Neuronal stem cell (in vitro differentiated cells): ENCODE measurements around the gene ANKRD39.

ENCODE experiments used
- DNase-seq: peaks from one replicate; pipeline ENCODE4 v3.0.0-alpha.2; 2013; ENCODE audit warnings: low spot score
- H2AFZ ChIP-seq: one replicate; pipeline ENCODE4 v1.6.1; 2013; ENCODE audit warnings: mild to moderate bottlenecking, low read length, inconsistent platforms
- H2AK5ac ChIP-seq: 2 replicates; pipeline ENCODE4 v1.6.1; 2013; ENCODE audit warnings: low read depth, mild to moderate bottlenecking, inconsistent platforms, low read length, moderate library complexity, mixed read lengths
- H2BK120ac ChIP-seq: 2 replicates; pipeline ENCODE4 v1.6.1; 2013; ENCODE audit warnings: low read depth, mild to moderate bottlenecking, inconsistent platforms, low read length, moderate library complexity, mixed read lengths
- H2BK12ac ChIP-seq: one replicate; pipeline ENCODE4 v1.6.1; 2013; ENCODE audit warnings: low read length, inconsistent platforms
- H2BK15ac ChIP-seq: 2 replicates; pipeline ENCODE4 v1.6.1; 2013; ENCODE audit warnings: mild to moderate bottlenecking, low read length, inconsistent platforms, mixed read lengths
- H2BK5ac ChIP-seq: one replicate; pipeline ENCODE4 v1.6.1; 2013; ENCODE audit warnings: inconsistent platforms, mild to moderate bottlenecking, low read length, moderate library complexity
- H3K14ac ChIP-seq: one replicate; pipeline ENCODE4 v1.6.1; 2013; ENCODE audit warnings: low read length, inconsistent platforms
- H3K18ac ChIP-seq: 2 replicates; pipeline ENCODE4 v1.6.1; 2013; ENCODE audit warnings: low read length, inconsistent platforms
- H3K23ac ChIP-seq: 2 replicates; pipeline ENCODE4 v1.6.1; 2013; ENCODE audit warnings: low read depth, mild to moderate bottlenecking, mixed read lengths, low read length, inconsistent platforms; ENCODE audit not compliant: poor library complexity
- H3K27ac ChIP-seq: replicated peaks from 3 replicates; pipeline ENCODE4 v1.5.1; 2013; ENCODE audit warnings: low read length, inconsistent platforms
- H3K27me3 ChIP-seq, 3 experiments: 2 replicates each; pipeline ENCODE4 v1.6.1; 2013; ENCODE audit warnings: low read length in 3 of 3, mild to moderate bottlenecking in 2 of 3, inconsistent platforms in 1 of 3, low read depth in 1 of 3, mixed read lengths in 1 of 3, moderate library complexity in 1 of 3; ENCODE audit not compliant: control insufficient read depth in 3 of 3, insufficient read depth in 3 of 3
- H3K36me3 ChIP-seq, 2 donors: replicated peaks in 1 of 2; 2 replicates each; pipeline ENCODE4 v1.6.1; 2013; ENCODE audit warnings: low read length in 2 of 2; ENCODE audit not compliant: control insufficient read depth in 2 of 2, insufficient read depth in 2 of 2
- H3K4ac ChIP-seq: 2 replicates; pipeline ENCODE4 v1.6.1; 2013; ENCODE audit warnings: inconsistent platforms, mild to moderate bottlenecking, low read length, moderate library complexity
- H3K4me1 ChIP-seq, 2 donors: 1 replicate in 1 of 2; 2 replicates in 1 of 2; pipeline ENCODE4 v1.6.1; 2013; ENCODE audit warnings: low read length in 2 of 2, low read depth in 1 of 2; ENCODE audit not compliant: control insufficient read depth in 2 of 2, insufficient read depth in 1 of 2
- H3K4me2 ChIP-seq: one replicate; pipeline ENCODE4 v1.6.1; 2013; ENCODE audit warnings: mild to moderate bottlenecking, low read length, inconsistent platforms; ENCODE audit not compliant: insufficient read depth, poor library complexity, severe bottlenecking
- H3K4me3 ChIP-seq, 2 donors: 2 replicates each; pipeline ENCODE4 v1.5.1; 2013; ENCODE audit warnings: low read length in 2 of 2, mild to moderate bottlenecking in 2 of 2, inconsistent platforms in 1 of 2, moderate library complexity in 1 of 2
- H3K79me1 ChIP-seq: one replicate; pipeline ENCODE4 v1.6.1; 2013; ENCODE audit warnings: low read depth, mild to moderate bottlenecking, inconsistent platforms, low read length, moderate library complexity
- H3K9ac ChIP-seq: one replicate; pipeline ENCODE4 v1.6.1; 2013; ENCODE audit warnings: mild to moderate bottlenecking, low read depth, low read length, inconsistent platforms; ENCODE audit not compliant: poor library complexity
- H3K9me3 ChIP-seq, 2 donors: replicated peaks in 1 of 2; 2 replicates each; pipeline versions ENCODE3 to v1.6.1; 2013; ENCODE audit warnings: low read length in 2 of 2, mild to moderate bottlenecking in 2 of 2, inconsistent platforms in 1 of 2, low read depth in 1 of 2, mixed read lengths in 1 of 2, moderate library complexity in 1 of 2; ENCODE audit not compliant: control insufficient read depth in 2 of 2, insufficient read depth in 1 of 2
- H4K8ac ChIP-seq: one replicate; pipeline ENCODE4 v1.6.1; 2013; ENCODE audit warnings: low read depth, mild to moderate bottlenecking, inconsistent platforms, low read length, moderate library complexity
- H4K91ac ChIP-seq: one replicate; pipeline ENCODE4 v1.6.1; 2013; ENCODE audit warnings: low read length, low read depth, mild to moderate bottlenecking, inconsistent platforms; ENCODE audit not compliant: poor library complexity
- WGBS, 2 donors: extraction: QIAGEN DNeasy Blood & Tissue Kit; methylation state at CpG; one replicate each; pipeline ENCODE4 v1.1.7; 2013; ENCODE audit warnings: missing lambda C conversion rate in 2 of 2, mixed read lengths in 1 of 2; ENCODE audit not compliant: insufficient read length in 2 of 2, insufficient replicate concordance in 1 of 2; ENCODE audit errors: extremely low coverage in 2 of 2; 5-methylcytosine and 5-hydroxymethylcytosine counted together

Gene ANKRD39

GRCh38 chr2:96869822-96870625 lies 12.2 kb upstream of the ANKRD39 start, which contains the start of gene SEMA4C:
Gene SEMA4C, minus strand, starts transcription at chr2:96870080. Its CDS starts 2,194 bp downstream, at chr2:96867886.
- no peak for DNase-seq
- H3K4me1 ChIP-seq: peaks cover 17 to 22% of the 10 kb centered on the region in 2 donors
- H4K91ac ChIP-seq: no peak within 1 kb of the TSS
- H2BK15ac ChIP-seq: peak within 1 kb of the TSS; percentile 91
- peak within 1 kb of the TSS; percentile 90 for H2AK5ac ChIP-seq
- peak within 1 kb of the TSS; percentile 12 for H2BK12ac ChIP-seq
- H3K4me3 ChIP-seq: peak within 1 kb of the TSS; percentile 93 to 95
- no peaks in the 10 kb centered on the region for H3K27me3 ChIP-seq
- no peaks in the 10 kb centered on the region for H3K9me3 ChIP-seq
- peak within 1 kb of the TSS; percentile 91 for H3K27ac ChIP-seq
- WGBS, 2 donors: no CpG with 5 or more reads among the region's 93 CpGs
- peak within 1 kb of the TSS; percentile 97 for H3K23ac ChIP-seq
- peak within 1 kb of the TSS; percentile 99 for H3K9ac ChIP-seq
- peak within 1 kb of the TSS; percentile 100 for H3K18ac ChIP-seq
- peak within 1 kb of the TSS; percentile 99 for H3K14ac ChIP-seq
- peak within 1 kb of the TSS; percentile 90 for H2AFZ ChIP-seq
- peak within 1 kb of the TSS; percentile 88 for H2BK5ac ChIP-seq
- no peak within 1 kb of the TSS for H3K4ac ChIP-seq
- peaks cover 31% of the 10 kb centered on the region for H3K79me1 ChIP-seq
- peaks cover 26 to 29% of the 10 kb centered on the region in 2 donors for H3K36me3 ChIP-seq
- peak within 1 kb of the TSS; percentile 72 for H3K4me2 ChIP-seq
- peak within 1 kb of the TSS; percentile 77 for H4K8ac ChIP-seq
- peak within 1 kb of the TSS; percentile 88 for H2BK120ac ChIP-seq

GRCh38 chr2:96869281-96869821 lies 11.5 kb upstream of the ANKRD39 start:
- H3K4me3 ChIP-seq: peak overlapping the region; percentile 93 to 95
- no peaks in the 10 kb centered on the region for H3K27me3 ChIP-seq
- no peak overlapping the region for H4K91ac ChIP-seq
- H2AFZ ChIP-seq: peak overlapping the region; percentile 90
- no peak for DNase-seq
- H3K36me3 ChIP-seq: peaks cover 33 to 35% of the 10 kb centered on the region in 2 donors
- peaks cover 38% of the 10 kb centered on the region for H3K79me1 ChIP-seq
- peak overlapping the region; percentile 88 for H2BK5ac ChIP-seq
- H2BK120ac ChIP-seq: peak overlapping the region; percentile 88
- H3K9ac ChIP-seq: peak overlapping the region; percentile 99
- H3K9me3 ChIP-seq: no peaks in the 10 kb centered on the region
- H3K27ac ChIP-seq: peak overlapping the region; percentile 91
- peak overlapping the region; percentile 5 for H2BK12ac ChIP-seq
- H2BK15ac ChIP-seq: peak overlapping the region; percentile 91
- H2AK5ac ChIP-seq: peak overlapping the region; percentile 3
- H3K18ac ChIP-seq: peak overlapping the region; percentile 100
- no peak overlapping the region for H3K4ac ChIP-seq
- peak overlapping the region; percentile 97 for H3K23ac ChIP-seq
- H3K4me1 ChIP-seq: peaks cover 14 to 17% of the 10 kb centered on the region in 2 donors
- peak overlapping the region; percentile 72 for H3K4me2 ChIP-seq
- H4K8ac ChIP-seq: peak overlapping the region; percentile 77
- H3K14ac ChIP-seq: peak overlapping the region; percentile 99
- no CpG with 5 or more reads among the region's 64 CpGs for WGBS, 2 donors

- H2AFZ ChIP-seq: peak overlapping the region; percentile 78
- peak overlapping the region; percentile 93 to 95 for H3K4me3 ChIP-seq
- H4K91ac ChIP-seq: peak overlapping the region; percentile 94
- H3K79me1 ChIP-seq: peaks cover 39% of the 10 kb centered on the region
- H3K36me3 ChIP-seq: peaks cover 39 to 42% of the 10 kb centered on the region in 2 donors
- peak overlapping the region; percentile 91 for H2BK15ac ChIP-seq
- no peaks in the 10 kb centered on the region for H3K9me3 ChIP-seq
- H4K8ac ChIP-seq: peak overlapping the region; percentile 77
- no peaks in the 10 kb centered on the region for H3K27me3 ChIP-seq
- H3K4me1 ChIP-seq: peaks cover 14 to 16% of the 10 kb centered on the region in 2 donors
- H3K23ac ChIP-seq: peak overlapping the region; percentile 34
- H3K14ac ChIP-seq: peak overlapping the region; percentile 99
- peak overlapping the region; percentile 91 for H3K27ac ChIP-seq
- no peak overlapping the region for H2BK12ac ChIP-seq
- peak overlapping the region; percentile 81 for H3K4ac ChIP-seq
- peak overlapping the region; percentile 100 for H3K18ac ChIP-seq
- peak overlapping the region; percentile 88 for H2BK5ac ChIP-seq
- H2AK5ac ChIP-seq: peak overlapping the region; percentile 3
- no CpG with 5 or more reads among the region's 76 CpGs for WGBS, 2 donors
- peak overlapping the region; percentile 96 for H3K9ac ChIP-seq
- peak; percentile 80 for DNase-seq
- H3K4me2 ChIP-seq: peak overlapping the region; percentile 58
- peak overlapping the region; percentile 51 for H2BK120ac ChIP-seq
Observed at GRCh38 chr2:96868555-96869280, 10.9 kb upstream of the ANKRD39 start.
